NCI-H510A treated with DMSO at 0.1 percent for 48 hours (cell line): ENCODE results near the gene ATXN7.
A peak's percentile ranks its signal among the peaks of the same experiment; 100 is the strongest.

ENCODE experiments used
- DNase-seq: peaks from one replicate; lab custom pipeline; 2025; lab: John Stamatoyannopoulos, UW

The ATXN7 gene

GRCh38 chr3:63905731-63906620 is 42.3 kb downstream of the ATXN7 start:
- DNase-seq = no peak

GRCh38 chr3:63908081-63908736 is 44.5 kb downstream of the ATXN7 start:
- DNase-seq = no peak

- DNase-seq = no peak
Measured at GRCh38 chr3:63908776-63909175, 45.1 kb downstream of the ATXN7 start.

- no peak for DNase-seq
Measured at GRCh38 chr3:63909431-63909830, 45.8 kb downstream of the ATXN7 start.

GRCh38 chr3:63910001-63910400 is 46.3 kb downstream of the ATXN7 start:
- DNase-seq = no peak

- no peak for DNase-seq
Measured at GRCh38 chr3:63910891-63911290, 47.2 kb downstream of the ATXN7 start.

GRCh38 chr3:63911509-63911872 is 47.8 kb downstream of the ATXN7 start:
- peak; percentile 36 for DNase-seq

- peak; percentile 53 for DNase-seq
Measured at GRCh38 chr3:63911873-63912767, 48.5 kb downstream of the ATXN7 start, which contains the start of gene SCAANT1. Gene SCAANT1 (minus strand): TSS chr3:63912383.

GRCh38 chr3:63912768-63913588 is 49.3 kb downstream of the ATXN7 start:
- DNase-seq = peak; percentile 26

GRCh38 chr3:63914312-63914711 is 50.6 kb downstream of the ATXN7 start:
- no peak for DNase-seq

- no peak for DNase-seq
Measured at GRCh38 chr3:63918321-63918720, 54.7 kb downstream of the ATXN7 start.

- no peak for DNase-seq
Measured at GRCh38 chr3:63920001-63920400, 56.3 kb downstream of the ATXN7 start.

- no peak for DNase-seq
Measured at GRCh38 chr3:63921741-63922482, 58.2 kb downstream of the ATXN7 start.

GRCh38 chr3:63922491-63923199 is 59.0 kb downstream of the ATXN7 start:
- DNase-seq = no peak

GRCh38 chr3:63926309-63926708 is 62.6 kb downstream of the ATXN7 start:
- no peak for DNase-seq

GRCh38 chr3:63927422-63928280 is 64.0 kb downstream of the ATXN7 start:
- no peak for DNase-seq

- DNase-seq = no peak
Measured at GRCh38 chr3:63931290-63931689, 67.6 kb downstream of the ATXN7 start.

- DNase-seq = no peak
Measured at GRCh38 chr3:63932509-63933212, 69.0 kb downstream of the ATXN7 start.
